T-helper 22 cell (primary cell): Measurements from ENCODE around the gene ESPN.
A peak's percentile ranks its signal among the peaks of the same experiment; 100 is the strongest.
"Not testable (repeated sequence)": the region's sequence is repeated elsewhere in the genome, so short reads cannot be mapped to it uniquely, and the experiment has no call there.

Experiments
- DNase-seq: peaks from one replicate; pipeline ENCODE4 v3.0.0-alpha.2; 2020; ENCODE audit warnings: low read depth

Gene ESPN

DNA sequence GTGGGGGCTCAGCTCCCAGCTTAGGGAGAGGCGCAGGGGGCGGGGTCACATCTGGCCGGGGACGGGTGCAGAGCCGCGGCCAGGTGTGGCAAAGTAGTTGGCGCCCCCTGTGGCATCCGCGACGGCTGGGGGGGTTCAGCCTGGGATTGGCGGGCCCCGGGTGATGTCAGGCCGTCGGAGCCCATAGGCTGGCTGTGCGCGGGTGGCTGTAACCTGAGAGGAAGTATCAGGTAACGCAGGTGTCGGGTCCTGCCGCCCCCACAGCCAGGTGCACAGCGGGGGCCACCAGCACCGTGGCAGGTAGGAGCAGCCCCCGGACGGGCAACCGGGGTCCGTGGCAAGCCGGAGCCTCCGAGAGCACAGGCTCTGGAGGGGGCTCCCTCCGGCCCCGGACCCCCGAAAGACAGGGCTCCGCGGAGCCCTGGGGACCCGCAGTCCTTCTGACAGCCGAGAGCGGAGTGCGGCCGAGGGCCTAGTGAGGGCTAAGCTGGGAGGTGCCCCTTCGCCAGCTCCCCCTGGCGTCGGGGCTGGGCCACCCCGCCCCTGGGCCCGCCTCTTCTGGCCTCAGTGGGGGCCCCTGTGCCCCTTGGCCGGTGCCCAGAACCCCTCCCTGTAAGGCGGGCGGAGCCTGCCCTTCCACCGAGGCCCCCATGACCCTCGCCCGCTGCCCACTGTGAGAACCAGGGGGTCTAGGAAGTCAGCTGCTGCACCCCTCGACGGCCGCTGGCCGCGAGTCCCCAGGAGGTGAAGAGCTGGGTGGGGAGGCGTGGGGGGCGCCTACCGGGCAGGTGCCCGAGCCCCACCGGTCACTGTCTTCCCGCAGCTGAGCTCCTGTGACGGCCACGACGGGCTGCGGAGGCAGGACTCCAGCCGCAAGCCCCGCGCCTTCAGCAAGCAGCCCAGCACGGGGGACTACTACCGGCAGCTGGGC, 23.5 kb downstream of the ESPN start:
- peak; percentile 50 for DNase-seq

DNA sequence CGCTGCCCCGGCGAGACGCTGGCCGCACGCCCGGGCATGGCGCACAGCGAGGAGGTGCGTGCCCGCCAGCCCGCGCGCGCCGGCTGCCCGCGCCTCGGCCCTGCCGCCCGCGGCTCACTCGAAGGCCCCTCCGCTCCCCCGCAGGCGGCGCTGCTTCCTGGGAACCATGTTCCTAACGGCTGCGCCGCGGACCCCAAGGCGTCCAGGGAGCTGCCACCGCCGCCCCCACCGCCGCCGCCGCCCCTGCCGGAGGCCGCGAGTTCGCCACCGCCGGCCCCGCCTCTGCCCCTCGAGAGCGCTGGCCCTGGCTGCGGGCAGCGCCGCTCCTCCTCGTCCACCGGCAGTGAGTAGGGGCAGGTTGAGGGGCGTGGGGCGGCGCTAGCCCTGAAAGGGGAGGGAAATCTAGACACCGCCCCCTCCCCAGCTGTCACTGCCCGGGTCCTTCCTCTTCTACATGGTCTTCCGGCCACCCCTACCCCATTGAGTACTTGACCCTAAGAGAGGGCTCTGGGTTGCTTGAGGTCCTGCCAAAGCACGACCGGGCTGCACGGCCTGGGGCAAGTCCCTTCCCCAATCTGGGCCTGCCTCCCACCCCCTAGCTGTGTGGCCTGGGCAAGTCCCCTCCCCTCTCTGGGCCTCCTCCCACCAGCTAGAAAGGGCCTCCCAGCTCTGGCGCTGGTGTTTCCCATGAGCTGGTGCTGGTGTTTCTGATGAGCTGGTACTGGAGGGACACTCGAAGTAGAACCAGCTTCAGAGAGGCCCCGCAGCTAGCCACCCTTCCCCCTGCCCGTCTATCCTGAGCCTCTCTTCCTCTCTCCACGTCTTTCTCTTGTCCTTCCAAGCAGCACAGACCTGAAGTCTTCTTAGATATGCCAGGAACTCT, 24.4 kb downstream of the ESPN start:
- DNase-seq, result peak; percentile 36

DNA sequence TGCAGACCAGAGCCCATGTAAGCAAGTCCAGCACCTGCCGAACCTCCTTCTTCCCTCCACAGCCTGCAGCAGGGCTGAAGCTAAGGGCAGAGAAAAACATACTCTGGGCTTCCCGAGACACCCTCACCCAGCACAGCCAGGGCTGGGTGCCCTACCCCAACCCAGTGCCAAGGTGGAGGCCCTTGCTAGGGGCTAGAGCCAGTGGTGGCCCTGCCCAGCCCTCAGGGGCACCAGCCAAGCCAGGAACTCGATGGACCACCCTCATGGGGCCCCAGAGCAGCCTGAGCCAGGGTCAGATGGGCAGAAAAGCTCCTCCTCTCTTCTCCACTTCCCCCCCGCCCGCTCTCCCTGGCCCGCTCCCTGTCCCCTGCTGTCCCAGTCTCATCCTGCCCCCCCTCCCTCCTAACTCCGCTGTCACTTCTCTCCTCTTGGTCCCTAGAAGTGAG, 25.5 kb downstream of the ESPN start:
- no peak for DNase-seq

DNA sequence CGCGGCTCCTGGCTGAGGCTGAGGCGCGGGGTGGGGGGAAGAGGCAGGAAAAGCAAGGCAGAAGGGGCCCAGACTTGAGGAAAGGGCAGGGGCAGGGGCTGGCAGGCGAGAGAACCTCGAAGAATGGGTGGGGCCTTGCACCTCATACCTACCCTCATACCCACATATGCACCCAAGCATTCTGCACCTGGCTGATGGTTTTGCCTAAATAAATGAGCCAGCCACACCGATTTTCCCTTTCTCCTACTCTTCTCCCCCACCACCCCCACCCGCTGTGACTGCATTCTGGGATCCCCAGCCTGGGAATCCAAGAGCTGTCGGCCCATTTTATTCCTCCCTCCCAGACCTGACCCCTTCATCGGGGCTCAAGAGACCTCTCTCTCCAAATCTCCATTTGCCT, 25.9 kb downstream of the ESPN start:
- DNase-seq, result not testable (repeated sequence)

DNA sequence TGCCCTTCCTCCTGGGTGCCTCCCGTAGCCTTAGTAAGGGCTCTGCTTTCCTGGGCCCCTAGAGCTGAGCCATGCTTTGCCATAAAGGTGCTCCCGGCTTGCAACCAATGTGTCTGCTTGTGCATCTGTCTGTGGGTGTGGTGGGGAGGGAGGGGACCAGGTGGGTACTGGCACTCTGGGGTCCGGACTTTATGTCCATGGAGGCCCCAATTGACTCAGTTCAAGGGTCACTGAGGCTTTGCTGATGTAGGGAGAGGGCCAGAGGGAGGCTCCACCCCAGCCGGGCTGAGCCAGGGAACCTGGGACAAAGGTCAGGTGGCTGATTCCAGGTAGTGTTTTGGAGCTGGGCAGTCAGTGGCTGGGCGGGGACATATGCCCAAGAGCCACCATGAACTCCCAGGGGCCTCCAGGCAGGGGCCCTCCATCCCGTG, 26.4 kb downstream of the ESPN start:
- no peak for DNase-seq

DNA sequence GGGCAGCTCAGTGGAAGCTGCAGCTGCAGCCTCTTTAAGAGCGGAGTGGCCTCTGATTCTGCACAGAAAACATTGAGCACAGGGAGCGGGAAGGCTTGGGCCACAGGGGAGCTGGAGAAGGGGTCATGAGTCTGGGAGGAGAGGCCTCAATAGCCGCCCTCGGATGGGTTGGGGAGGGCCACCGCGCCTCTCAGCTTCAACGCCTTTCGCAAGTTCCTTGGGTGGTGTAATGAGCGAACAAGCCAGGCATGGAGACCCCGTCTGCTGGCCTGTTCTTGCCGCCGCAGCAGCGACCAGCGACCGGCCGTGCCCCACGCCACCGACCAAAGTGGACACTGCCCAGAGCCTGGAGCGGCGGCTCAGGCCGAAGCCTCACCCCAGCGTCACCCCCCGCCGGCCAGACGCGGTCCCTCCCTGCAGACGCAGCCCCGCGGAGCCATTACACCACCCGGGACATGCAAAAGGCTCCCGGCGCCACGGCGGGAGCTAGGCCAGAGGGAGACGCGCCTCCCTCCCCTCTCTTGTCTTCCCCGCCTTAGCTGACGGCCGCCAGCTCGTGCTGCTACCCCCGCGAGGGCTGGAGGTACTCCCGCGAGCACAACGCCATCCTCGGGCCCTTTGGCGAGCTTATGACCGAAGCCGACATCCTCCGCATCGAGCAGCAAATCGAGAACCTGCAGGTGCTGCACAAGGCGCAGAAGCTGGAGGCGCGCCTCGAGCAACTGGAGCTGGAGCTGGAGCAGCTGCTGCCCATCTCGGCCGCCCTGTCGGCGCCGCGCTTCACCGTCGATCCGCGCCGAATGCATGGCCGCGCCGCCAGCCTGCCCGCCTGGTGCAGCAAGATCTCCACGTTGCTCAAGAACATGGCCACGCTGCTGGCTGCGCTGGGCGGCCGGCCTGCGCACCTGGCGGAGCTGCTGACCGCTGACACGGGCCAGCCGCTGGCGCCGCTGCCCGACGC, 29.6 kb downstream of the ESPN start:
- not testable (repeated sequence) for DNase-seq

DNA sequence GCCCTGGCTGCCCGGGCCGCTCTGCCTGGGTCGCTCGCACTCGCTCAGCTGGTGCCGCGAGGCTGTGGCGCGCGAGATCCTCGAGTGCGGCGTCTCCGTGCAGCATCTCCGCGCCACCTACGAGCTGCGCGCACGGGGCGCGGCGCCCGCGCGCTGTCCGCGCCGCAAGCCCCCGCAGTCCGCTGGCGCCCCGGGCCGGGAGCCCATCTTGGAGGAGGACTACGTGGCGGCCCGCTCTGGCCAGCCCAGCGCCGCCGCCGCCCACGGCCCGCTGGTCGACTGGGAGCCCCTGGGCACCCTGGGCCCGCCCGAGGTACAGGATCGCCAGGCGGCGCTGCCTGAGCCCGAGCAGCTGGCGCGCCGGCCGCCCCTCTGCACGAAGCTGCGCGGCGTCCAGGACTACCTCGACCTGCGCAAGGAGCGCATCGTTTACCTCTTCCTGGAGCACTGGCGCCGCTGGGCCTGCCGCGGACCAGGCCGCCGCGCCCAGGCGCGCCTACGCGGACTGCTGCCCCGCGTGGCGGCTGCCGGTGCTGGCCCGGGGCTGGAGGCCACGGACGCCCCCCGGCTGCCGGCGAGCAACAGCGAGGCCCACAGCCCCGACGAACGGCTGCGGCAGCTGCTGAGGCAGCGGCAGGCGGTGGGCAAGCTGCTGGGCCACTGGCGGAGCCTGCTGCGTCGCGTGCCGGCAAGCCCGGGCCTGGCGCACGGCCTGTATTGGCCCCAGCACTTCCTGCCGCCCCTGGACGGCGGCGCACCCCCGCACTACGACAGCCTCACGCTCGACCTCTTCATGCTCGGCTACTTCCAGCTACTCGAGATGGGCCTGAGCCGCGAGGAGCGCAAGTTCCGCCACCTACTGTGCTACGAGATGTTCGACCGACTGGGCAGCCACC, 30.5 kb downstream of the ESPN start:
- no peak for DNase-seq

DNA sequence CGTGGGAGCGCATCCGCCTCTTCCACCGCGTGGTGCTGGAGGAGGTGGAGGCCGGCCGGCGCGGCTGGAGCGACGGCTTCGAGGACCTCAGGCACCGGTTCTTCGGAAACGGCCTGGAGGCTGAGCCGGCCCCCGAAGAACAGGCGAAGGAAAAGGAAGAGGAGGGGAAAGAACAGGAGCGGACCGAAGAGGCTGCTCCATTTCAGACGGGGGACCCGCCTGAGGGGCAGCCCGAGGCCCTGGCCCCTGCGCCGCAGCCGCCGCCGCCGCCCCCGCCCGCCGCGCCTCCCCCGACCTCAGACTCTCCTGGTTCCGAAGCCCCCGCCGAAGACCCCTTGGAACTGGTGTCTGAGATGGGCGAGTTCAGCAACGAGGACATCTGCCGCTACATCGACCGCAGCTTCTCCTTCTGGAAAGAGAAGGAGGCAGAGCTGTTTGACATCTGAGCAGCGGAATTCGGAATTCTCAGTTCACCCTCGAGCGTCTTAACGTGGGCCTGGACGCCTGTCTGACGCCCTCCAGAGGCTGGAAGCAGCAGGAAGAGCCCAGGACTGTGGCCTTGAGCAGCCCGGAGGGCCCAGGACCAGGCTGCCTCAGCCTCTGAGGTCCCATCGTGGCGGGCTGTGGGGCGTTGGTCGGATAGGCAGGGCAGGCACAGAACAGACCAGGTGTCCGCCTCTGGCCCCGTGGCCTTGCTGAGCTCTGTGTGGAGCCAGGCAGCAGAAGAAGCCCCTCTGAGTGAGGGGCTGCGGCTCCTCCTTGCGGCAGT, 31.4 kb downstream of the ESPN start:
- not testable (repeated sequence) for DNase-seq

DNA sequence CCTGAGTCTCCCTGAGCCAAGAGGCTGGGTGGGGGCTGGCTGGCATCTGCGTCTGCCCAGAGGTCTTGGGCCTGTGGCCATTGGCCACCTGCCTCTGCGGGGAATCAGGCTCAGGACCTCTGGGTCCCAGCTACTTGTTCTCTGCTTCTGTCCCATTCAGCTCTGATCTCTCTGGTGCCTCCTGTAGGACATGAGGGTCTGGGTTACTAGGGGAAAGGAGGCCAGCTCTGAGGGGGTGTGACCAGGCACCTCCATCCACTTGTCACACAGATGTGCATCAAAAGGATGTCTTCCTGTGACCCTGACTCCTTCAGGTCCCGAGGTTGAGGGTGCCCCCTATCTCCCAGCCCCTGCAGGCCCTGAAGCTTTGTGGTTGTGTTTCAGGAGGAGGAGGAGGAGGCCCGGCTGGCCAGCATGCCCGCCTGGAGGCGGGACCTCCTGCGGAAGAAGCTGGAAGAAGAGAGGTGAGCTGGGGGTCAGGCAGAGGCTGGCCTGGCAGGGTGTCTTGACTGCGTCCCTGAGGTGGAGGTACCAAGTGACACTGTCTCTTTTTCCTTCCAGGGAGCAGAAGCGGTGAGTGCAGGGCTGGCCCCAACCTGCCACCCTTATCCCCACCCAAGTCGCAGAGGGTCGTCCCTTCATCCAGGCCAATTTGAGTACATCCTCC, 32.4 kb downstream of the ESPN start:
- DNase-seq, result no peak

DNA sequence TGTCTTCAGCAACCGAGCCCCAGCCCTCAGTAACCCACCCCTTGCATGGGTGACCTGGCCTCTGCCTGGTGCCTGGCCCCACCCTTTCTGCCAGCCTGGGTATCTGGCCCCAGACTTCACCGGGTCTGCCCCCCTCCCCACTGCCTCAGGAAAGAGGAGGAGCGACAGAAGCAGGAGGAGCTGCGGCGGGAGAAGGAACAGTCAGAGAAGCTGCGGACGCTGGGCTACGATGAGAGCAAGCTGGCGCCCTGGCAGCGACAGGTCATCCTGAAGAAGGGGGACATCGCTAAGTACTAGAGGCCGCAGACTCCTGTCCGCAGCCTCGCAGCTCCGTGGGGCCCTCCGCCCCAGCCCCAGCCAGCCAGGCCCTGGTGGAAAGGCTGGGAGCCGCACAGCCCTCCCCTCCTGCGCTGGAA, 35.3 kb downstream of the ESPN start:
- peak; percentile 70 for DNase-seq

DNA sequence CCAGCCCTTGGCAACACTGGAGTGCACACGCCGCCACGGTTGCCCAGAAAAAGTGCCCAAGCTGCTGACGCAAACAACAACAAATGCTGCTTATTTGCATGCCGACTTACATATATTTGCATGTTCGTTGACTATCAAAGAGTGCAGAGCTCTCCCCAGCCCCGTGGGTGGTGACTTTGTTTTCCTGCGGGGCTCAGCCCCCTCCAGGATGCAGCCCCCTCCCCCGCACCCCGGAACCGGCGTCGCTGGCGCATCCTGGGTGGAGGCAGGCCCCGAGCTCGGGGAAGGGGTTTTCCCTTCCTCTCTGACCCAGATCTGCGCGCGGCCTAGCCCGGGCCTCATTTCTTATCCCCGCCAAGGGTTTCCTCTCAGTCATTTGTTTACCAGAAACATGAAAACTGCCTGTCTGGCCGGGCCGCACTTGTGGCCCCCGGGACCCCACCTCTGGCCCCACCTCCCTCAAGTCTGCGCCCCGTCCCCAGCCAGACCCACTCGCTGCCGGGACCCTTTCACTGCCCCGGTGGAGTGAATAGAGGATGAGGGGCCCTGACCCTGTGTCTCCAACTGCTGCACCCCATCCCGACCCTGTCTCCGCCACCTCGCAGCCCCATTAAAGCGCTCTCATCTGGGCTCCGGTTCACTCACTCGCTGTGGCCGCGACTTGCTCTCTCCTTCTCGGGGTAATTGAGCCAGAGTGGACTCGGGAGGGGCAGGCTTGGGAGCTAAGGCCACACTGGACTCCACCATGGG, 35.9 kb downstream of the ESPN start:
- peak; percentile 97 for DNase-seq

DNA sequence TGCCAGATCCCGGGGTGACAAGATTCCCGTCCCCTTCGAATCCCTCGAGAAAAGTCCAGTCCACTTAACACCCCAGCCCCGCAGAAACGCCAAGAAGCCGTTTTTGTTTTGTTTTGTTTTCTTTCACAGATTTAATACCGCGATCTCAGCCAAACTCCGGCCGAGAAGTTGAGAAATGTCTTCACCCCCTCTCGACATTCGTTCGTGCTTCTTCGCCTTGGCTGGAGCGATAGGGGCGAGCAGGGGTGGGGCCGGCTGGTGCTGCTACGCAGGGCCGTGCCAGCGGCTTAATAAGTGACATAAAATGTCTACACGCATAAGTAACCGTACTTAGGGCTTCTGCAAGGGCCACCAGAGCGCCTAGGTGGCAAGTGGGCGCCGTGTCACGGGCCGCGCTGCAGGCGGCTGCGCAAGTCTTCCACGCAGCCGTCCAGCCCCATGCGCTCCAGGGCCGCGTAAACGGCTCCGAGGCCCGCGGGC, 36.5 kb downstream of the ESPN start:
- no peak for DNase-seq

DNA sequence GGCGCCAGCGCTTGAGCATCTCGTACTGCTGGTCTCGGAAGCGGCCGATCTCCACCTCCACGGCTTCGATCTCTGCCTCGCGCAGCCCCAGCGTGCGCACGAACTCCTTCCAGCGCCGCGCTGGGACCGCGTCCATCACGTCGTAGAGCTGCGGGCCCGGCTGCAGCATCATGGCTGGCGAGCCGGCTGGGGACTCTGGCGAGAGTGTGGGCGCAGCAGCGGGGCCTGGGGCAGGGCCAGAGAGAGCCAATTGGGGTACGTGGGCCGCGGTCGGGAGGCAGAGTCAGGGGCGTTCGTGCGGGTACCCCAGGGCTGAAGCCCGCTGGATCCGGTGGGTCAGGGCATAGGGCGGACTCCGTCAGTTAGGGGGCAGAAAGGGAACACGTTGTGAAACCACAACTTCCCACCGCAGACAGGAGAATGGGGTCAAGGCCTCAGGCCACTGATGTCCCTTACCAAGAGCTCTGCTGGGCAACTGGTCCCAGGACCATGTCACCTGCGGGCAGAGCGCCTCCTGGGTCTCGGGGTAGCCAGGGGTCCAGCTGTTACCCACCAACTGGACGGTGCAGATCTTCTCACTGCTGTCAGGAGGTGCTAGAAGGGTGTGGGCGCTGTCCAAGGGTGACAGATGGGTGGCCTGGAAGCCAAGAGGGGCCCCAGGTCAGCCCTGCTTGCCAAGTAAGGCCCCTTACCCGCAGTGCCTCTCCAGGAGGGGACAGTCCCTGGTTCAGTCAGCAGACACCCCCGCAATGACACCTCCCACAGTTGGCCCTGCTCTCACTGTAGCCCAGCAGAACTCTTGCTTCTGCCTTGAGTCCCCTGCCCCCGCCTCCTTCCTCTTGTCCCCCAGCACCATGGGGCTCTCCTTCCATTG, 37.2 kb downstream of the ESPN start:
- DNase-seq, result no peak

DNA sequence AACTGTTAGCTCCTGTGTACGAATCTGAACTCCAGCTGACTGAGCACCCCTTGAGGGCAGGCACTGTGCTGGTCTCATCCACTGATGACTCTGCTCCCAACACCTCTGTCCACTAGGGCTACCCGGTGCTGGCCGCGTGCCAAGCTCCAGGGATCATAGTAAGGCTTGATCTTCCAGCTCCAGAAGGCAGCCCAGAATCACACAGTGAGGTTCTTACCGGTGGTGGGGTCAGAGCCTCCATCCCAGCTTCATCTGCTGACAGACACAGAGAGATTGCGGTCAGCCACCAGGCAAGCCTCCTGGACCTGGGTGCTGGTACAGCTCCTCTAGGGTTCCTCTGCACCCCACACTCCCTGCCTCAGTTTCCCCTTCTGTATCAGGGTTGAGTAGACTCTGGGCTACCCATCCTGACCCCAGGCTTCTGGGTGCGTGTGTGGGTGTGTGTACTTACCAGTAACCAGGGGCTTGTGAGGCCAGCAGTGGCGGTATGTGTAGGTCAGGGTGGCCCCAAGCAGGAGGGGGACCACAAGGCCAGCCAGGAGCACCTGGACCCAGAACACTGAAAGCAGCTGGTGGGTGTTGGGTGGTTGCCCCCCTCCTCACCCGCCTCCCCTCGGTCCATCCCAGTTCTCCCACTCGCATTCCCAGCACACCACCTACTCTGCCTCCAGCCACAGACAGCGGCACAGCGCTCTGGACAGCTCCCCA, 38.0 kb downstream of the ESPN start:
- no peak for DNase-seq

DNA sequence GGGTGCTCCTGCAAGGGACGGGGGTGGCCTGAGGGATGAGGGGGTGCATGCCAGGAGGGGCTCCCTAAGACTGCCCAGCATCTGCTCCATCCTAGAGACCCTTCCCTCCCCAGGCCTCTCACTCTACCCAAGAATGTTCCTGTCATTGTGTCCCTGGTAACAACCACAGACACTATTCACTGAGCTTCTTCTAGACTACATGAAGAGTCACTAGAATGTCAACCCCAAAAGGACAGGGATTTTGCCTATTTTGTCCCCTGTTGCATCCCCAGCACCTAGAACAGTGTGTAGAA, 38.5 kb downstream of the ESPN start:
- DNase-seq, result no peak

DNA sequence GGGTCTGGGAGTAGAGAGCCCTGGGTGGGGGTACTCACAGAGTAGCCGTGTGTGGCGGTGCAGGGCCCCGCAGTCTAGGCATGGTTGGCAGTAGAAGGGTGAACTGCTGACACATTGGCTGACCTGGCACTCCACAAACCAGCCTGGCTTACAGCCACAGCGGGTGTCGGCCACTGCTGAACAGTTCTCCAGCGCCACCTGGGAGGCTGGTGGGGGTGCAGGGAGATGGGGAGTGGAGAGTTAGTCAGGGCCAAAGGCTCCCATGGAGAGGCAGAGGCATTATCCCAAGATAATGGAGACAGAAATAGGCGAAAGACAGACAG, 39.9 kb downstream of the ESPN start:
- DNase-seq, result no peak

DNA sequence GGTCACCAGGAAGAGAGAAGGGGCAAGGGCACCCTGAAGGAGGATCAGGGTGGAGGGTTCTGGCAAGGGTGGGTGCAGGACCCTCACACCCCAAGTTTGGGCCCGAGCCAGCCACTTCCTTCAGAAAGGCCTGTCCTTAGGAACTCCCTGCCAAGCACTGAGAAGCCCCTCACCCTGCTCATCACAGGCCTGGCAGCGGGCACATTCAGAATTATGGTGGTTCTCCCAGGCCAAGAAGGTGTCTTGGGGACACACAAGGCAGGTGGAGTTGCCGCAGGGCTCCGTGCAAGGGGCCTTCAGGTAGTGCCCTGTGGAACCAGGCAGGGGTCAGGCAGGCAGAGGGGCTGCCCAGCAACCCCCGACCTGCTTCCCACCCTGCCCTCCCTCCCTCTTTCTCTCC, 40.3 kb downstream of the ESPN start:
- no peak for DNase-seq
